Activated T-cell treated with anti-CD3 and anti-CD28 coated beads, Interleukin-2, amount 50 U/mL, for 1 hour (primary cell): Measurements from ENCODE around the gene SIRT2.

Experiments used
- DNase-seq: peaks from one replicate; pipeline ENCODE4 v3.0.0-alpha.2; 2020

Gene SIRT2

DNA sequence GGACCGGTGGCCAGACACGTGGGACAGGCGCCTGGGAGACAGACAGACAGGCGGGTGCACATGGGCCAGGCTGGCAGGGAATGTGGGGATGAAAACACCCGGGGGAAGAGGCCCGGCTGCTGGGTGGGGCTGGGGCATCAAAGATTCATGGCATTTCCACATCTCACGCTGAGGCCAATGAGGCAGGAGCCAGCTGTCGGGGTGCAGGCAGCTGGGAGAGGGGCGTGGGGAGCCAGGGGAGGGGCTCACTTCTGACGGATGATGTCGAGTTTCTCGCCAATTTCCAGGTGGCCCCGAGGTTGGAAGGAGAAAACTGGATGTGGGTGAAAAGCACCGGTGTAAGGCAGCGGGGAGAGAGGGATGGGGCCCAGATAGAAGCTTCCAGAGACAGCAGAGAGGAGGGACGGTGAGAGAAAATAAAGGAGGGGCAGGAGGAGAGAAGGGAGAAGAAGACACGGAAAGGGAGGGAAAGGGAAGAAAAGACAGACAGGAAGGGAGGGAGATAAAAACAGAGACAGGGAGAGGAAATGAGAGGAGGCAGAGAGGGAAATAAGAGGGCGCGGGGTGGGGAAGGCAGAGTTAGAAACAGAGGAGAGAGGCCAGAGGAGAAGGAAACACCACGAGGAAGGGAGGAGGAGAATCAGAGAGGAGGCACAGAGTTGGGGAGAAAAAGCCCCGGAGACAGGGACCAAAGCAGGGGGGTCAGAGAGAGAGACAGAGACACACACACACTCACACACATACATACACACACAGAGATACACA is 20.6 kb upstream of the SIRT2 start:
- no peak for DNase-seq

DNA sequence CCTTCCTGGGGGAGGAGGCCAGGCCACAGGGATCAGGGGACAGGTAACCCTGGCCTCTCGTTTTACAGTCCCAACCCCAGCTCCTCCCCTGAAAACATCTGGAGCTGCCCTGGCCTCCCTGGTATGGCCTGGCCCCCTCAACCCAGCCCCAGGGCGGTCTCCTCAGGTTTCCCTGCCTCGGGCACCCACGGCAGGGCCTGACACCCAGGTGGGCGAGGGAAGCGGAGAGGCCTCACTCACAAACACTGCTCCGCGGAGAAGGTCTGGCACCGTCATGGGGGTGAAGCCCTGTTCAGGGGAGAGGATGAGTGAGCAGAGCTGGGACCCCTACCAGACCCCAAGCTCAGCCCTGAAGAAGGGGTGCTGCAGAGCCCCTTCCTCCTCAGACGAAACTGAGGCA is 19.1 kb upstream of the SIRT2 start:
- DNase-seq, result no peak

DNA sequence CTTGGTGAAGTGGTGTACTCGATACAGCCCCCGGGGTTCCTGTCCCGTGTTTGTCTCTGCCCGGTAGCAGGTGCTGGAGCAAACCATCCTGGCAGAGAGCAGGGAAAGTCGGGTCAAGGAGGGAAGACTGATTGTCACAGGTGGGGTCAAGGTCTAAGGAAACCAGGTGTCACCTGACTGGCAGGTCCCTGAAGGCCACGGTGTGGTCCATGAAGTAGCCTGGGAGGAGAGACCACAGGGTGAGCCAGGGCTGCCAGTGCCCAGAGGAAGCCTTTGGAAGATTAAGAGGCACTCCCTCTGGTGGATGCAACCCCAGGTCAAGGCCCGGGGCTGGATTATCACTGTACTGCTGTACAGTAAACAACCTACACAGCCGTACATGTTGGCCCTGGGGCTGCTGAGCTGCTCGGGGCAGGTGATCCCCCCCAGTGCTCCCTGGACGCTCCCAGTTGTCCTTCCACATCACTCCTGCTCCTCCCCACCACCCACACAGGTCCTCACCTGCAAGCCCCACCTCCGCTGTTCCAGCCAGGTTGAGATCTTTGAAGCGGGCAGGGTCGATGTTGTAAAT is 18.6 kb upstream of the SIRT2 start:
- no peak for DNase-seq

DNA sequence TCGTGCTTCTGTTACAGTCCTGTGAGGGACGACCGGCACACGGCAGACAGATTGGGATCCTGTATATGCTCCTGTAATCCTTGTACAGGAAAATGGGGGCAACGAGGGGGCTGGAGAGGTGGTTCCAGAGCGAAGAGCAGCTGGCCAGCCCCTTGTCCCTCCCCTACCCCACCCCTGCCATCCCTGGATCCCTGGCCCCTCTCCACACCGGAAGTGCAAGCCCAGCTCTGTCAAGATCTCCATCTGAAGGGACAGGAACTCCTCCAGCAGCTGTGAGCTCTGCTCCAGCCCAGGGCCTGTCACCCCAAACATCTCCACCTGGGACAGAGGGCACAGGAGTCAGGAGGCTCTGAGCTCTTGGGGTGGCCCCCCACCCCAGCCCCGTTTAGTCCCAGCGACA is 18.1 kb upstream of the SIRT2 start:
- DNase-seq, result no peak

DNA sequence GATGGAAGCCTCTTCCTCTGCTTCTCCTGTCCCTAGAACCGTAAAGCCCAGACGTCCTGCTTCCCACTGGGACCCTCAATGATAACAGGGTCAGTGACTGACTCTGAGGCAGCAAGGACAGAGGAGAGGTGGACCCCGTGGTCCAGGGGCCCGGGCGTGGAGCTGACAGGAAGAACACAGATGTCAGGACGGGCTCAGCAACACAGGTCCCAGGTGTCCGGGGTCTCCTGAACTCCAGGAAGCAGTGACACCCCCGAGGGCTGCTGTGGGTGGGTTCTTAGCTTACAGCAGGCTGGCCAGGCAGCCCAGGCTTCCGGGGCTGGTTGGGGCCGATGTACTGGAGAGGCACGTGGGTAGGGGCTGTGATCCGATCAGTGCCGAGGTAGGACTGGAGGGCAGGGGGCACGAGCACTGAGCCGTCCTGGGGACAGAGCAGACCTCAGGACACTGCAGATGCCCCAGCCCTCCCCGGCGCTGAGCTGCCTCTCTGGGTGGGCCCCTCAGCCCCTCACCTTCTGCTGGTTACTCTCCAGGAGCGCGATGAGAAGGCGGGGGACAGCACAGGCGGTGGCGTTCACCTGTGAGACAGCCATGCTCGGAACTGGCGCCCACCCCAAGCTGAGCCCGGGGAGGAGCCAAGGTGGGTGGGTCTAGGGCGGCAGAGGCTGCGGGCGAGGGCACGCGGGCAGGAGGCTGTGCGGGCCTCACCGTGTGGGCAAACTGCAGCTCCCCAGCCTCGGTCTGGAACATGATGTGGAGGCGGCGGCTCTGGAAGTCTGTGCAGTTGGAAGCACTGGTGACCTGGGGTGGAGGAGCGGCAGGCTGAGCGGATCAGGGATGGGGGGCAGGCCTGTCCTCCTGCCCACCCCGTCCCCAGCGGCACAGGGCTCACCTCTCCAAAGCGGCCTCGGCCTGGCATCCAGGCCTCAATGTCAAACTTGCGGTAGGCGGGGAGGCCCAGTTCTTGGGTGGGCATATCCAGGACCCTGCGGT is 16.2 kb upstream of the SIRT2 start:
- no peak for DNase-seq

DNA sequence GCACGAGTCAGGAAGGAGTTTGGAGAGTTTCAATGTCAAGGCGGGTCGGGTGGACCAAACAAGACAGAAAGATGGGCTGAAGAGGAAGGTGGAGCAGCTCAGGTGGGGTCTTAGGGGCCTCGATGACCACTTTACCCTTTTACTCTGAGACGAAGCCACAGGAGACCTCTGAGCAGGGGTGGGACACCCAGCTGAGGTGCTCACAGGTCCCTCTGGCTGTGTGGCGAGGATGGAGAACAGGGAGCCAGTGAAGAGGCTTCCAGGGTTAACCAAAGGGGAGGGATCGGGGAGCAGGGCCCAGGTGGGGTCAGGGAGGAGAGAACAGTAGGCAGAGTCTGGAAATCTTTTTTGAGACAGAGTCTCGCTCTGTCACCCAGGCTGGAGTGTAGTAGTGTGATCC is 14.5 kb upstream of the SIRT2 start:
- DNase-seq, result no peak

DNA sequence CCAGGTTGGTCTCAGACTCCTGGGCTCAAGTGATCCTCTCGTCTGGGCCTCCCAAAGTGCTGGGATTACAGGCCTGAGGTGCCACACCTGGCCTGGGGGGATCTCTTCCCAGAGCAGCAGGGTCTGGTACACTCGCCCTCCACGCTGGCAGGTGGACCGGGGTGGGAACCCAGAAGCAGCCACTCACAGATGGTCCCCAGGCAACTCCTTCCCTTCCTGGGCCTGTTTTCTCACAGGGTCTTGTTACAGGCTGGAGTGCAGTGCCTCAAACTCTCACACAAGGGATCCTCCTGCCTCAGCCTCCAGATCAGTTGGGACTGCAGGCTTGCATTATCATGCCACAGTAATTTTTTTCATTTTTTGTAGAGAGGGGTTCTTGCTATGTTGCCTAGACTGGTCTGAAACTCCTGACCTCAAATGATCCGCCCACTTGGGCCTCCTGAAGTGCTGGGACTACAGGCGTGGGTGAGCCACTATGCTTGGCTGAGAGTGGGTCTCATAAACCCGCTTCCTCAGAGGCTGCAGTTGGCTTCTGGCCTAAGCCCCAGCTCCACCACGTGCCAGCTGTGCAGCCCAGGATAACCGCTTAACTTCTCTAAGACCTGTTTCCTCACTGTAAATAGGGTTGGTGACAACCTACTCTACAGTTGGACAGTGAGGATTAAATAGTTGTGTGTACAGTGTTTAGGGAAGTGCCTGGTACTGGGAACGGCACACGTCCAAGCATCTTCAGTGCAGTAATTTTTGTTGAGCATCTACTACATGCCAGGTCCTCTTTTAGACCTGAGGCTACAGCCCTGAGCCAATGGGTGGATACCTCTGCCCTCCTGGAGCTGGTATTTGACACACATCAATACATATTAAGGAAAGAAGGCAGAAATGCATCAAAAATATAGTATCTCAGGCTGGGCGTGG is 13.4 kb upstream of the SIRT2 start:
- DNase-seq, result no peak

DNA sequence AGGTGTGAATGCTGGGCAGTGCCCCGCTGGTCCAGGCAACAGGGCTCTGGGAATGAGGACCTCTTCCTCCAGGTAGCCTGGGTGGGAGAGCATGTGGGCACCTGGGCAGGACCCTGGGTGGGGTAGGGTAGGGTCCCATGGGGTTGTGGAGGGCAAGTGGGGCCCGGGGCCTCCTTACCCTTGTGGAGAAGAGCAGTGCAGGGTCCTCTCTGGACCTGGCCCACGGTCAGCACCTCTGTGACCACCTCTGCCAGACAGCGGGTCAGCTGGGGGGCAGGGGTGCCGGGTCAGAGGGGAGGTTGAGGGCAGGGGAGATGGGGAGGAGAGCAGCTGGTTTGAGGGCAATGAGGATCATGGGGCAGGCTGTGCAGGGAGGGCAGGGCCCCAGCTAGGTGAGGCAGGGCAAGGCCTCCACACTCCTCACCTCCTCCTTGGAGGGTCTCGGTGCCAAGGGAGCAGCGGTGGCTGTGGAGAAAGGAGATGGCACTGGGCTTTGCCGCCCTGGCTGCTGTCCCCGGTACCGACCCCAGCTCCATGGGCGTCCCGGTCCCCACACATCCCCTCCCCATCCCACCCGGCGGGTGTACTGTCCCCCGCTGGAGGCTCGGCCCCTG is 12.1 kb upstream of the SIRT2 start:
- DNase-seq, result no peak

DNA sequence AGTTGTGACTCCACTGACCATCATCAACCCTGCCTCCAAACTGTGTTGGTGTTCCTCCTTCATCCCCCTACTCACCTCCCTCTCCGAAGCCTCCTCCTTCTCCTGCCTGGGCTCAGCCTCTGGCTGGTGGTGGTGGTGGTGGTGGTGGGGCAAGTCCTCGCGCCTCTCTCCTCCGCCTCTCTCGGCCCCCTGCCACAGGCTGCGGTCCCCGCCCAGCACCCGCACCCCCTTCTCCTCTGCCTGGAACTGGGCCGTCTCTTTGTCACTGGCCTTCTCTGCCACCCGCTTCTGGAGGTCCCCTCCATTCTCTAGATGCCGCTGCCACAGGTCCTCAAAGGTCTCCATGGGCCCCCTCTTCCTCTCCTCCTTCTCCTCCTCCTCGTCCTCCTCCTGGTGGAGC is 11.1 kb upstream of the SIRT2 start:
- DNase-seq, result no peak

DNA sequence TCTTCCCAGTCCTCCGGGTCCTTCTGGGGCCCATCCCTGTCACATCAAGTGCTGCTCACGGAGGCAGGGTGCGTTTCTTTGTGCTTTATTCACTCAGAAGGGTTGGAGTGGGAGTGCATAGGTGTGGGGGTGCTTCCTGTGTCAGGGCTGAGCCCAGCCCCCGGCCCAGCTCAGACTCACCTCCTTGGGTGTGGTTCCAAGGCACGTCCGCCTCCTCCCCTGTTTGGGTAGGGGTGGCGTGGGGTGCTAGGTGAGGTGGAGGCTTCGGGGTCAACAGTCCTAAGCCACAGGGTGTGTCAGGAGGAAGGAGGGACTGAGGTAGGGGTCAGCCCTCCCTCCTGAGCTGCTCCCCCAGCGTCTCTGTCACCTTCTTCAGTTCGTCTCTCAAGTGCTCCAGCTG is 9.5 kb upstream of the SIRT2 start:
- DNase-seq, result no peak

DNA sequence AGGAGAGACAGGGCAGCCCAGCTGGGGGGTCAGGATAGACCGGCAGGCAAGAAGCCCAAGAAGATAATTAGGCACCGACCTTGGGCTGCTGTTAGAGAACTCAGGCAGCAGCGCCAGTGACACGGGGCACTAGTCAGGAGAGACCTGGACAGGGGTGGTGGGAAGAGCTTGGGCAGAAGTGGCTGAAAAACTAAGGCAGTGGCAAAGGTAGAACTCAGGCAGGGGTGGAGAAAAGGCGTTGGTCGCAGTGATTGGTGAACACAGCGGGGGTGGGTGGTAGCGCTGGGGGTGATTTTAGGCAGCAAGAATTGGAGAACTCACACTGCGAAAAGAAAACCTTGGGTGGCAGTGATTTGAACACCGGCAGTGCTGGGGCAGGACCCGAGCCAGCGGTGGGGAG is 8.3 kb upstream of the SIRT2 start:
- DNase-seq, result no peak

DNA sequence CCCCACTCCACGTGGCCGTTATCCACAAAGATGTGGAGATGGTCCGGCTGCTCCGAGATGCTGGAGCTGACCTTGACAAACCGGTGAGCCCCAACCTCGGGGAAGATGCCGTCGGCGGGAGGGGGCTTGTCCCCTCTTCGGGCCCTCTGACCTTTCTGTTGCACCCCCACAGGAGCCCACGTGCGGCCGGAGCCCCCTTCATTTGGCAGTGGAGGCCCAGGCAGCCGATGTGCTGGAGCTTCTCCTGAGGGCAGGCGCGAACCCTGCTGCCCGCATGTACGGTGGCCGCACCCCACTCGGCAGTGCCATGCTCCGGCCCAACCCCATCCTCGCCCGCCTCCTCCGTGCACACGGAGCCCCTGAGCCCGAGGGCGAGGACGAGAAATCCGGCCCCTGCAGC is 7.8 kb upstream of the SIRT2 start:
- no peak for DNase-seq

DNA sequence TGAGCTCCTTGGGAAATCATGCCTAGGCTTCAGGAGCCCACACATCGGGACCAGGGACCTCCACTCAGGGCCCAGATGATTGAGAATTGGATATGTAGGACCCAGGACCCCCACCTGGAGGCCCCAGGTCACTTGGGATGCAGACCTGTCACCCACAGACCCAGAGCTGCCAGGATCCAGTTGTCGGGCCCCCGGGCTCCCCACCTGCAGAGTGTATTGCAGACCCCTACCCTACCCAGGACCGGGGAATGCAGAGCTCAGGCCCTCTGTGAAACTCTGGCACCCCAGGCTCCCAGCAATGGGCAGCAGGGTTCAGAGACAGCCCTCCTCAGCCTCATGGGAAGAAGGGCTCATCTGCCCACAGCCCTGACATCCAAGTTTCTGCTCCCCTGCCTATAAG is 6.2 kb upstream of the SIRT2 start:
- DNase-seq, result no peak

DNA sequence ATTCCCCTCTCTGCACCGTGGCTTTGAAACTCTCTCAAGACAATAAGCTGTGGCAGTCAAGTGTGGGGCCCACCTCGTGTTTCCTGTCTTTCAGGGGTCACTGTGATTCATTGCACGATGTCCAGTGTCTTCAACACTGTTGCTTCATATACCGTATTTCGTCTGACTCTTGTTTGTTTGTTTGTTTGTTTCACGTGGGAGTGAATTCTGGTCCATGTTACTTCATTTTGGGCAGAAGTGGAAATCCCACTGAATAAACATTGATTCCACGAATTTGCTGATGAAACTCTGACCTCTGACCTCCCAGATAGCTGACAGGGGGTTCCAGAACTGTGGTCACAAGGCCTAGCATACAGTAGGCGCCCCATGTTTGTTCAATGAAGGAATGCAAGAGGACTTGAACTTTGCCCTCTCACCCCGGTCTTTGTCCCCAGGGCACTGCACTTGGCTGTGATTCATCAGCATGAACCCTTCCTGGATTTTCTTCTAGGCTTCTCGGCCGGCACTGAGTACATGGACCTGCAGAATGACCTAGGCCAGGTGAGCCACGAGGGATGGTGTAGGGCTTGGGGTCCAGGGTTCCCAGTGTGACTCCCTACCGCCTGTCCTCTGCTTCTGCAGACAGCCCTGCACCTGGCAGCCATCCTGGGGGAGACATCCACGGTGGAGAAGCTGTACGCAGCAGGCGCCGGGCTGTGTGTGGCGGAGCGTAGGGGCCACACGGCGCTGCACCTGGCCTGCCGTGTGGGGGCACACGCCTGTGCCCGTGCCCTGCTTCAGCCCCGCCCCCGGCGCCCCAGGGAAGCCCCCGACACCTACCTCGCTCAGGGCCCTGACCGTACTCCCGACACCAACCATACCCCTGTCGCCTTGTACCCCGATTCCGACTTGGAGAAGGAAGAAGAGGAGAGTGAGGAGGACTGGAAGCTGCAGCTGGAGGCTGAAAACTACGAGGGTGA is 5.4 kb upstream of the SIRT2 start:
- no peak for DNase-seq

DNA sequence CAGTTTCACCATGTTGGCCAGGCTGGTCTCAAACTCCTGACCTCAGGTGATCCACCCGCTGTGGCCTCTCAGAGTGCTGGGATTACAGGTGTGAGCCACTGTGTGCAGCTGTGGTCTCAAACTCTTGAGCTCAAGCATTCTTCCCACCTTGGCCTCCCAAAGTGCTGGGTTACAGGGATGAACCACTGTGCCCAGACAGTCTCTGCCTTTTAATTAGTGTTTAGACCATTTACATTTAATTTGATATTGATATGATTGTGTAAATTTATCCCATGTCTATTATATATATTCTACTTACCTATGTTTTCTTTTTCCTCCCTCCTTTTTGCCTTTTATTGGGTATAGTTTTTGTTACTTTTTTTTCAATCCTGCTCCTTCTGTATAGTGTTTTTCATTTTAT is 2.3 kb upstream of the SIRT2 start:
- DNase-seq, result no peak

DNA sequence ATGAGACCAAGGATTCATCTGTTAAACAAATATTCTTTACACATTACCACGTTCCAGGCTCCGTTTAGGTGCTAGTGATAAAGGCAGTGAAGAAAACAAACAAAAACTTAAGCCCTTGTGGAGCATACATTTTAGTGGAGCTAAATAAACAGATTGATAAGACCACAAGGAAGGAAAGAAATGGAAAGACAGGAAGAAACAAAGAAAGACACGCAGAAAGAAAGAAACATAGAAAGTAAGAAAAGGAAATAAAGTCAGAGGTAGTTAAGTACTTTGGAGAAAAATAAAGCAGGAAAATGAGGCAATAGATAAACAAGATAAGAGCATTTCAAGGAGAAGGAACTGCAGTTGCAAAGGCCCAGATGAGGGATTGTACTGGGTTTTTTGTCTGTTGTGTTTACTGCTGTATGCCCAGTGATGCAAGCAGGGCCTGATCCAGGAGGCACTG is 1.3 kb upstream of the SIRT2 start:
- no peak for DNase-seq

DNA sequence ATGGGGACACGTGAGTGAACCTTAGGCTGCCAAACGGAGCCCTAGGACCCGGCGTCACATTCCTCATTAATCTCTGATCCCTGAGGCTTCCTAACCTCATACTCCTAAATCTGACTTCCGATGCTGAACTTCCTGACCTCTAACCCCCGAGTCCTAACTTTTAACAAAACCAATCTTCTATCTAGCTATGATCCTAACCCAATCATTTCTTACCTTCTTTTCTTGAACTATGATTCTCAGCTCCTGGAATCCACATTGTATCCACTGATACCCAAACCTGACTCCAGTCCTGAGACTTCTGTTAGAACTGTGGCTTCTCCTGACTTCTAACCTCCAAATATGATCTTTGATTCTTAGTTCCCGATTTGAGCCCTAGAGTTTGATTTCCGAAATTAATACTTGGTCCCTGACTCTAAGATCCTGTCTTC is 798 bp upstream of the SIRT2 start:
- DNase-seq, result no peak

DNA sequence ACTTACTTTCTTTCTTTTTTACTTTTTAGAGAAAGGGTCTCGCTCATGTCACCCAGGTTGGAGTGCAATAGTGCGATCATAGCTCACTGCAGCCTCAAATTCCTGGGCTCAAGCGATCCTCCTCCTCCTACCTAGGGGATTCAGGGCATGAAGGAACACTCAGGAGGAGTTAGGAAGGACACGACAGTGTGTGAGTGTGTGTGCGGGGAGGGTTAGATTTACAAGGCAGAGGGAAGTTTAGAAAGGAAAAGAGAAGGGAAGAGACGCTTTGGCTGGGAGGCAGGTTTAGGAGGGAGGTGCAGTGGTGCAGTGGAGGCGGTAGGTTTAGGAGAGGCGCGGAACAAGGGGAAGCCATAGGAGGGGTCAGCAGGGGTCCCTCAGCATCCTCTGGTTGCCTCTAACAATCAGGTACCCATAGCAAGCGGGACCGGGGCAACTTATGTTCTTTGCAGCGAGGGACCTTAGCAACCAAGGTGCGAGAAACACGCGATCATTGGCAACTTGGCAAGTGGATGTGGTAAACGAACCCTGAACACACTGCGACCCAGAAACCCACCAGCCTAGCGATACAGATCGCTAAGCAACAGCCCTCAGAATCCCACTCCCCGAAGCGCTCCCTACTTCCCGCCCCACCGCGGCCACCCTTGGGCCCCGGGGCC is 501 bp downstream of the SIRT2 start:
- no peak for DNase-seq

DNA sequence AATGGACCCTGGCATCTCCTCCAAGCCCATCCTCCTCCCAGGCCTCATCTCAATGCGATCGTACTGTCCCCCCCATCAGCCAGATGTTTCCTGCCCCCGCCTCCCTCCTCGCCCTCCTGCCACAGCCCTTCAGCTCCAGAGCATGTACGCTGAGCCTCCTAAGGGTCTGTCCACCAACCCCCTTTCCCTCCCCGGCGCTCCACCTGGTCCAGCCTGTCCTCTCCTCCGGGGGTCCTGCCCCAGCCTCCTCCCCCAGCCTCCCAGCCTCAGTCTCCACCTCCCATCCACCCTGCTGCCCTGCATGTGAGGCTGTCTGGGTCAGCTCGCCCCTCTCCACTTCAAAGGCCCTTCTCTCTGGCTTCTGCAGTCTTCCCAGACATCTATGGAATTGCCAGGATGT is 4.5 kb downstream of the SIRT2 start:
- no peak for DNase-seq

DNA sequence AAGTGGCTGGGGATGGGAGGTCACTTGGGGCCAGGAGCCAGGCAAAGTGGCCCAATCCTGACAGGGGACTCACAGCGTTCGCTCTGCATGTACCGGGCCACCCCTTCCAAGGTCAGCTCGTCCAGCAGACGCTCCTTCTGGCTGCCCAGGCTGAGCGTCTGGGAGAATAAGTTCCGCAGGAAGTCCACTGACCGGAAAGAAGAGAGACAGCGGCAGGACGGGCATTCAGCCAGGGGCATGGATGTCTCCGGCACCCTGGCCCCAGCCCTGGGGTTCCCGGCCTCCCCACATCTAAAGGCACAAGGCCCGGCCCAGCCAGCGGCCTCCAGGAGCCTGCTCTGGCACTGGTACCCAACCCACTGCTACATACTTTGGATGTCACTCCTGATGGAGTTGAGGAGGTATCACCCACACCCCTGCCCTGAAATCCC is 6.1 kb downstream of the SIRT2 start:
- no peak for DNase-seq
